ENCODE measurements around the gene TOMM5.

Gene TOMM5

DNA sequence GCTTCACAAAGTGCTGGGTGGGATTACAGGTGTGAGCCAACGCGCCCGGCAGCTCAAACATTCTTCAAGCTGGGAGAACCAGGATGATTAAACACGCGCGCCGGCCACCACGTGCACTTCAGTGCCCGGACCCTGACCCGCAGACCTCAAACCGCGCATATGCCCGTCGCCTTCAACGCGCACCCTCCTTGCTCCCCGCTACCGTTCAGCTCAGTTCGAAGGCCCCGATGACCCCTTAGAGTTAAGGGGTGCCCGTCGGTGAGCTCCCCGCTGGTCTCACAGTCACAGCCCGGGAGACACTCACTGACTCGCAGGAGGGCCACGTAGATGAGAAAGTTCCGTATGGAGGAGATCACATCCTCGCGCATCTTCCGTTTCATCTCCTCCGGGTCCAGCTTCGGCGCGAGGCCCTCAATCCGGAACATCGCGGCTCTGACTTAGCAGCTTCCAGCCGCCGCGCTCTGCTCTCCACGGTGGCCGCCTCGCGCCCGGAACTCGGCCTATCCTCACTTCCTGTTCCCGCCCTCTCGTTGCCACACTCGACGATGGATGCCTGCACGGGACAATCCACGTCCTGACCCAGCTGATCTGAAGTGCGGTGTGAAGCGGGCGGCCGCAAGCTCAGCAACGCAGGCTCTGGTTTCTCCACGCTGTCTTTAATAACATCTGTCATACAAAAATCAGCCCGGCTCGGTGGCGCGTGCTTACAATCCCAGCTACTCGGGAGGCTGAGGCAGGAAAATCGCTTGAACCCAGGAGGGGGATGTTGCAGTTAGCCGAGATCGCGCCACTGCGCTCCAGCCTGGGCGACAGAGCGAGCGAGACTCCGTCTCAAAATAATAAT is at the start of gene TOMM5:
TOMM5 (minus strand) TSS at position 490 of the 844 bp plus-strand sequence; CDS start at position 425, 65 bp downstream.
- ATAC-seq: peak; percentile 93
- peak; percentile 91 for DNase-seq

DNA sequence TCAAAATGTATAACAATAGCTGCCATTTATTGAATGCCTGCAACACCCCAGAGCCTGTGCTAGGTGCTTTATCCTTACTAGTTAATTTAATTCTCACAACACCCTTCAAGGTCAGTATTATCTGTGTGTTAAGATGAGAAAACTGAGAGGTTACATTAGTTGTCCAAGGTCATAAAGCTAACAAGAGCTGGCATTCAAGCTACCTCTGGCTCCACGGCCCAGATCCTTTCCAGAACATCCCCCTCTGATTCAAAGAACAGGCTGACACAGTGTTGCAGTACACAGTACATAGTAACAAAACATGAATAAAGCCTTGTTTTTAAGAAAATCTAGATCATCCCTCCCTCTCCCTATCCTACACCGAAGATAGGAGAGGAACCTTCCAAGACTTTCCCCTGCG is 48.9 kb upstream of the TOMM5 start:
- DNase-seq (no peak), ATAC-seq (no peak)

DNA sequence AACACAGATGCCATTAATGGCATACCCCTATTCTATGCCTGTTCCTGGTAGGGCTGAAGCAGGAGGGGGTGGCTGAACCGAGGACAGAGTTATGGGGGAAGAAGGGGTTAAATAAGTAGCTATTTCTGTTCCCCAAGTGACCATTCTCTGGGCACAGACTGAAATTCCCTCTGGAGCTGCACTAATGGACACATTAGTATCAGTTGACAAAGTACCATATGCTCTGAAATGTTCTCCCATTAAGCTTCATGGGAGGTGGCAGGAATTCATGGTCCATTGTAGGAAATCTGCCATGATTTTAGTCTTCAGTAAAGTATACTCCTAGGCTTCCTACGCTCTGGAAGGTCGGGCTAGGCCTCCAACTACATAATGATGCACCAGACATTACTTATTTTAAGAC is 47.8 kb upstream of the TOMM5 start:
- no peak for ATAC-seq
- no peak for DNase-seq

DNA sequence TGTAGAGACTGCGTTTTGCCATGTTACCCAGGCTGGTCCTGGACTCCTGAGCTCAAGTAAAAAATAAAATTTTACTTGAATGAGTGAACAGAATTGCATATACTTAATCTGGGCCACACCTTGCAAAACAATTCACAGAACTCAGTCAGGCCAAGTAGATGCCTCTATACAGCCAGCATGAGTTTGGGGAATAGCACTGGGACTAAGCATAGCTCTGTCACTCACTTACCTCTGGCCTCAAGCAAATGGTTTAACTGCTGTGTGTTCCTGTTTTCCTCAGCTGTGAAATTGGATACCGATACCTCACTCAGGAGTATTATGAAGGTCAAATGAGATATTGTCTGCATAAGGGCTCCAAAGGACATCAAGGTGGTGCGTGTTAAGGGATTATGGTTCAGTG is 47.4 kb upstream of the TOMM5 start:
- ATAC-seq (no peak), DNase-seq (no peak)

DNA sequence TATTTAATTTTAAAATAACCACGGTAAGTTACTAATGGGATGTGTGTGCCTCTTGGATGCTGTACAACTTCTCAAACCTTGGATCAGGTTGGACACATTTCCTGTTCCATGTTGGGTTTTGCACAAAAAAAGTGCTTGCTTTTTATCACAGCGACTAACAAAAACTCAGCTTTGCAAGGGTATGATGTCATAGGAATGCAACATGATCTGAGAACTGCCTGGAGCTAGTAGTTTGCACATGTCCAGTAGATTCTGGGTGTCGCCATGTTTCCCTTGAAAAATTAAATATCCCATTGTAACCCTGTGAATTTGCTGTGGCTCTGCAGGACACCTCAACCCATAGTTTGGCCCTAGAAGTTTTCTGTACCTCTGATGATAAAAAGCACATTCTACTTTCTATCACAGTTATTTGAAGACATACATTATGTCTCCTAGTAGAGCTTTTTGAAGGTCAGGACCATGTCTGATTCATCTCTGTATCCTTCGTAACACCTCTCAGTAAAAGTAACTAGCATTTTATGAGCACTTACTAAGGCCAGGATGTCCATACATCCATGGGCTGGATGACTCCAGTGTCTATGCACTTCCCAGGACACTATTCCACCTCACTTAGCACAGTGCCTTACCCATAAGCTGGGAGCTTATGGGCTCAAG is 46.8 kb upstream of the TOMM5 start:
- DNase-seq (no peak), ATAC-seq (no peak)

DNA sequence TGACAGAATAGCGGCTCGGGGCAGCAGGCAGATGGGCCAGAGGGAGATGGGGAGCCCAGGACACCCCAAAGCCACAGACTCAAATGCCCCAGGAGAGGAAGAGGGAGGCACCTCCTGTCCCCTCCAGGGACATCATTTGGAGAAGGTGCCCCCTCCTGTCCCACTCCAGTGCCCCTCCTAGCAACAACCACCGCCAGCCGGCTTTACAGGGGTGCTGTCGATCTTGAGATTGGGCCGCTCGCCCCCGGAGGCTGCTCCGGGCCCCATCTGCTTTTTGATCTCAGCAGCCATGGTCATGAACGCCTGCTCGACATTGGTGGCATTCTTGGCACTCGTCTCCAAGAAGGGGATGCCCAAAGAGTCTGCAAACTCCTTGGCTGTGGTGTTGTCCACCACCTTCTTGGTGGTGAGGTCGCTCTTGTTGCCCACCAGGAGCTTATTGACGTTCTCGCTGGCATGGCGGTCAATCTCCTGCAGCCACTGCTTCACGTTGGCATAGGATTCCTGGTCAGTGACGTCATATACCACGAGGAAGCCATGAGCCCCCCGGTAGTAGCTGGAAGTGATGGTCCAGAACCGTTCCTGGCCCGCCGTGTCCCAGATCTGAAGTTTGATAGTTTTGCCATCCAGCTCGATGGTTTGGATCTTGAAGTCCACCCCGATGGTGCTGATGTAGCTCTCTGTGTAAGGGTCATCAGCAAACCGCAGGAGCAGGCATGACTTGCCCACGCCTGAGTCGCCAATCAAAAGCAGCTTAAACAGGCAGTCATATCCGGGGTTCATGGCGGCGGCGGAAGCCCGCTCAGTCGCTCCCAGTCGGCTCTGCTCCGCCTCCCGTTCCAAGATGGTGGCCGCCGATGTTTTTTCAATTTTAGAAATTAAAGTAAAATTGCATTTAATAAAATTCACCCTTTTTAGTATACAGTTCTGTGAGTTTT is 44.4 kb upstream of the TOMM5 start:
- no peak for DNase-seq
- no peak for ATAC-seq

DNA sequence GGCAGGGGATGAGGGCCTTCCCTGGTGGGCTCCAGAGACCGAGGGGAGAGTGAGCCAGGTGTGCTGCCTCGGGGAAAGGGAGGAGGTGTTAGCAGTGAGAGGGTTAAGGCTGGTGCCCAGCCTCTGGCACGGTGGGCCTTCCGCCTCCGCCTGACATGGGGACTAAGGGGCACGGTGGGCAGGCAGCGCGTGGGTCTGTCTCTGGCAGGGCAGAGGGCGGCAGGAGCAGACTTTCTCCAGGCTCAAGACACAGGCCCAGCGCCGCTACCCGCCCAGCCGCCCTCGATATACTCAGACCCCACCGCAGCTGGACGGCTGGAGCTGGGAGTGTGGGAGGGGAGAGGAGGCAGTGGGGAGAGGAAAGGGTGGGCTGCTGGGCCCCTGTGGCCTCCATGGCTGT is 43.4 kb upstream of the TOMM5 start:
- no peak for DNase-seq
- no peak for ATAC-seq

DNA sequence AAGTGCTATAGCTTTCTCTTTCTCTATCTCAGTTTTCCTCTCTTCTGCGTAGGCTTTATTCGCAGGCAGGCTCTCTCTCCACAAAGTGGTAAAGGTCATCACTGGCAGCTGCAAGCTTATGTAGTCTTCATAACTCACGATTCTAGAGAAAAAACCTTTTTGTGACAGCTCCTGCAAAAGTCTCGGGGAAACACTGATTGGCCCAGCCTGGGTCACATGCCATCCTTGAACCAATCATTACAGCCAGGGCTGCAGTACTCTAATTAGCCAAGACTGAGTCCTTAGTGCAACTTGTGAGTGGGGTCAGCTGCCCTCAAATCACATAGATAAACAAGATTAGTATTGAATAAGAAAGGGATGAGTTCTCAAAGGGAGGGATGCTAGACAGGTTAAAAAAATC is 40.1 kb upstream of the TOMM5 start:
- ATAC-seq (no peak), DNase-seq (no peak)

DNA sequence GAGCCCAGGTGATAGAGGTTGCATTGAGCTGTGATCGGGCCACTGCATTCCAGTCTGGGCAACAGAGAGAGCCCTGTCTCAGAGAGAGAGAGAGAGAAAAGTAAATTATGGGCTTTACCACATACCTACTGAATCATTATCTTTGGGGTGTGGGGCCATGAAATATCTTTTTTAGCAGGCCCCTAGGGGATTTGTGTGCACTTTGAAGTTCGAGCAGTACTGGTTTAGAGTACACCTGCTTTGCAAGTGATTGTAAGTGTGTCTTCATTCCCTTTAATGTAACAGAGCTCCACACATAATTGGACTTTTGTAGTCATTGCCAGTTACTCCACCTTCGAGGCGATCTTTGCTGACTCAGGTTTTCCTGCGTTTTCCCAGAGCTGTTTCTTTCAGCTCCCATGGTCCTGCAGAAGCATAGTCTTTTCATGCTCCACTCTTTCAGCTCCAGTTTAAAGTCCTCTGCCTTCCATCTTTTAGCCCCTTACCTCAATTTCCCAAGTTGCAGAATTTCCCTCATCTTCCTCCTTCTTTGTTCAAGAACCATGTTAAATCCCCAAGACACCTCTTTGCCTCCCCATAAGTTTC is 34.4 kb upstream of the TOMM5 start:
- no peak for ATAC-seq
- no peak for DNase-seq

DNA sequence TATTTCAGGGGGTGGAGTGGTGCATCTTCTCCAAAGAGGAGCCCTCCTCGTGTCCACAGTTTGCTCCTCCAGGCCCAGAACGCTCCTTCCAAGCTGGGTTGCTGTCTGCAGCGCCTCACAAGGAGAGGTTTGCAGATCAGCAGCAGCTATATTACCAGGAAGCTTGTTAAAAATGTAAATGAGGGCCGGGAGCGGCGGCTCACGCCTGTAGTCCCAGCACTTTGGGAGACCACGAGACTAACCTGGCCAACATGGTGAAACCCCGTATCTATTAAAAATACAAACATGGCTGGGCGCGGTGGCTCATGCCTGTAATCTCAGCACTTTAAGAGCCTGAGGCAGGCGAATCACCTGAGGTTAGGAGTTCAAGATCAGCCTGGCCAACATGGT is 33.4 kb upstream of the TOMM5 start:
- ATAC-seq: no peak
- no peak for DNase-seq

DNA sequence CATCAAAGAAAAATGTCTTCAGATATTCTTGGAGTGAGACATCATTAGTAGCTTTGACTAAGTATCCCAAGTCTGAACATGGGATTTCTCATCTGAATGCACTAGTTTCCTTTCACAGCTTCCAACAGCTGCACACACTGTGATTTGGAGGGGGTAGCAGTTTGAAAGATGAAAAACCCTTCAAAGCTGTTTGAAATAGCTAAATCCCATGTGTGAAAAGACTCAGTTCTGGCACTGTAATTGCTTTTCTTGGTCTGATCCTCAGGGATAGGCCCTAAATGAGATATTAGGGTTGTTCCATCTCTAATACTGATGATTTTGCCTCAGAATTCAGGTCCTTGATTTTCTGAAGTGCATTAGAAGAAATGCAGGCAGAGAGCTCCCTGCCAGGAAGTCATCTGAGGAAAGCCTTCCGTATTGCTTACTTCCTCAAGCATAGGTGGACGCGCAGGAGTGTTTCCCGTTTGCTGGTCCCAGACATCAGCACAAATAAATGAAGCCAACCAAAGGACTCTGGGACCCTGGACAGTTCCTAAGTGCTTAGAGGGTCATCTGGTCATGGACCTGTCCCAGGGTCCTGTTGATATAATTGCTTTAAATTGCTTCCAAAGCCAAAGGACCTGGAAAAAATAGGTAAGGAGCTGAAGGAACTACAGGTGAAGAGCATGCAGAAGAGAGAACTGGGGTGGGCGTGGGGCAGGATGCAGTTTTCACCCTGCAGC is 32.8 kb upstream of the TOMM5 start:
- no peak for DNase-seq
- ATAC-seq: no peak

DNA sequence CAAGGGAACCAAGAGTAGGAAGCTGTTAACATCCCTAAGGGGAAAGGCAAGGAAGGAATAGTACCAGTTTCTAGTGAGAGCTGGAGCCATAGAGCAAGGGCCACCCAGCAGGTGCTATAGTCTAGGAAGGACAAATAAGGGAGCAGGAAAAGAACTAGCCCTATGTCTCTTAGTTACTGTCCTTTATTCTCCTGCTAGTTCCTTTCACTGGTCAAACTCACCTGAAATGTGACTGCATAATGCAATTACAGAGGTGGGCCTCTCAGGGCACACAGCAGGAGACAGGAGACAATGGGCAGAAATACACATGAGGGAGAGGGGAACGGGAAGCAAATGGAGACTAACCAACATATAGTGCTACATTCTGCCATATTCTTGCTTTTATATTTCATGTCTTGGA is 31.7 kb upstream of the TOMM5 start:
- ATAC-seq (no peak), DNase-seq (no peak)

DNA sequence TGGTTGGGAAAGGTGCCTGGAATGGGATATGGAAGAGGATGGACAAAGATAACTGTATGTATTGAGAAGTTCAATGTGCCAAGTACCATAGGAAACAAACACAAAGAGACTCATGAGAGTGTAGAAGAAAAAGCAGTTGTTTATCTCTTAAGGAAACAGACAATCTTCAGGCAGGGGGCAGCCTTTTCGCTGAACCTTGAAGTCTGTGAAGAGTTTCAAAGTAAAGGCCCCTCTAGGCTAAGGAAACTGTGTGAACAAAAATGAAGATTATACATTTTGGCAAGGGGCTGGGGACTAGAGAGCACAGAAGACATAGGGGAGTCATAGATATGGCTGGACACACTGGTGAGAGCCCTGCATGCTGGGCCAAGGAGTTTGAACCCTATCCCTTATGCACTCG is 30.9 kb upstream of the TOMM5 start:
- ATAC-seq: no peak
- DNase-seq: no peak

DNA sequence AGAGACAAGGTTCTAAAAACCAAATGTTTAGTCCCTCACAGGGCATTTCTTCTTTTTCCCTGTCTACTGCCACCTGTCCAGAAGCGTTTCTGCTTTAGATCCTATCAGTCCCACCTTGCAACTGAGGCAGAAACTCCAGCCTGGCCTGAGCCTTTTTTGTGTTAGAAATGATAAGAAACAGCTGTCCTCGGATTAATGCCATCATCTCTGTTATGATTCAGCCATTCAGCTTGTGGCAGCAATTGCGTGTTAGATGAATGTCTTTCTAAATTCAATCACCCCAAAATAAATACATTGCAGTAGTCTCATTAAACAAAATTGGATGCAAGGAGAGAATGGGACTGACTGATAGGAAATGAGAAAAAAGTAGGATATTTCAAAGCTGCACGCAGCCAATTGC is 30.1 kb upstream of the TOMM5 start:
- DNase-seq (no peak), ATAC-seq (no peak)

DNA sequence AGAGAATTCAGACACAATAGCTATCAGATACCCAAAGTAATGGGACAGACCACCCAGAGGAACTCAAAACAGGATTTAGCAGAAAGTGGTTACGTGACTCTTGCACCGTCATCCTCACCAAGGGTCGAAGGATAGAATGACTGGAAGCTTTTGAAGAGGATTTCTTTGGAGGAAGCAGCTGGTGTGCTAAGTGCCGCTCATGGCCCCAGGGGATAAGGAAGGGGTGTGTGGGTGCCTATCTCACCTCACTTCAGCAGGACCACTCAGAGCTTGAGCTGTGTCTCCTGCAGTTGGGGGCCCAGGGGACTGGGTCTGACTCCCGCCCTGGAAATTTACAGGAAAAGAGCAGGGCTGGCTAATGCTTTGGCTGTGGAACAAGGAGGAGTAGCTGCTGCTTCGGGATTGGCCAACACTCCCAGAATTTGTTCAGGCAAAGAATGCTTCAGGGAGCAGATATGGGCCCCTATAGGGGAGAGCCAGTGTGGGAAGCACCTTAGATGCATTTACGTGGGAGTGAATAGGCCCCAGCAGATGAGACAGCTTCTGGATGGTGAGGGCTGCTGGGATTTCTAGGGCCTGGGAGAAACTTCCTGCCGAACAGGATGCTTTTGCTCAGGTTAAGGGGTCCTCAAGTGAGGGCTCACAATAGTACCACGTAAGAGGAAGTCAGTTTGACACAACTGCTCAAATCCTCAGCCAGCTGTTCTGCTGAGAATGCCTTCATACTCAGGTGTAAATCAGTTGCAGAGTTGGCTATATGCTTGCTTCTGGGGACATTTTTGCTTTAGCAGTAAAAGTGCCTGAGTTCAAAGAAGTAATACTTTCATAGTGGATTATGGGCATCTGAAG is 29.1 kb upstream of the TOMM5 start:
- ATAC-seq (no peak), DNase-seq (no peak)

DNA sequence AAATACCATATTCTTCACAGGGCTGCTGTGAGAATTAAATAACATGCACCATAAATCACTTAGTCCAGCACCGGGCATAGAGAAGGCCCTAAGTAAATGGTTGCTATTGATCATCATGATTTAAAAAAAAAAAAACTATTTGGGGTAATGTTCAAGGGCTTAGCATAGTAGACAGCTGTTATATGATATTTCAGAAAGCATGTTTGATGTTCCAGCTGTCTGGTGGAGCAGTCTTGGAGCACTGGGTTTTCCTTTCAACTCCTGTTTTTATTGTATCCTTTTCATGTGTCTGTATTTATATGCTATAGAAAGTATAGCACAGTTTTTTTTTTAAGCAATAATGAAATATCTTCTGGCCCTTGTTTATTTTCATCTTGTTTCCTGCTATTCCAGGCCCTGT is 28.0 kb upstream of the TOMM5 start:
- ATAC-seq (no peak), DNase-seq (no peak)

DNA sequence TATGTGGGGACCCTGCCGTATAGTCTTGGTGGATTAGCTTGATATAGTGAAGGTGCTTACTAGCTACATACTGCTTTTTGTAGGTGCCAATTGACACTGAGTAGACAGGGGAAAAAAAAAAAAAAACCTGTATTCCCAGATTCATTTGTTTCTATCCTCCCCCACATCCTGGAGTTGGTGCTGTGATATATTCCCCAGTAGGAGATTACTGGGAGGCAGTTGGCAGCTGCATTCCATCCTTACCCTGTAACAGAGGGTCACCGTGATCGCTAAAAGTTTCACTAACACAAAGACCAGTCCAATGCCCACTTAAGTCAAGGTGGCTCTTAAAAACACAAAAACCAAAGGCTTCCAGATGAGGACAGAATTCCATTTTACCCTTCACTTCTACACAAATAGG is 27.4 kb upstream of the TOMM5 start:
- ATAC-seq: no peak
- DNase-seq: no peak

DNA sequence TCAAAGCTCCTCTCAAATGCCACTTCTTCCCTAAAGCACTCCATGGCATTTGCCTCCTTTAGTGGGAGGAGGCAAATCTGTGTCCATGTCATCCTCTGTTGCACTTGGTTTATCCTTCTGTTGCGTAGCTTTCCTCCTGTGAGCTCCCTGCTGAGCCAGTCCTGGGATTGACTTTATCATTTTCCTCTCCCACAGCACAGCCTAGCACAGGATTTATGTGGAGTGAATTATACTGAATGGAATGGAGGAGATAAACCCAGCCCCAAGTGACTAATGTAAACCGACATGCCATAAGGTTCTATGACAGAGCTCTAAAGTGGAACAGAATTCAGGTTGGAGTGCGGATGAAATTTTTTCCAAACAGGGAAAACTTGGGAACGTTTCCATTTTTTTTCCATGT is 26.4 kb upstream of the TOMM5 start:
- ATAC-seq (no peak), DNase-seq (no peak)

DNA sequence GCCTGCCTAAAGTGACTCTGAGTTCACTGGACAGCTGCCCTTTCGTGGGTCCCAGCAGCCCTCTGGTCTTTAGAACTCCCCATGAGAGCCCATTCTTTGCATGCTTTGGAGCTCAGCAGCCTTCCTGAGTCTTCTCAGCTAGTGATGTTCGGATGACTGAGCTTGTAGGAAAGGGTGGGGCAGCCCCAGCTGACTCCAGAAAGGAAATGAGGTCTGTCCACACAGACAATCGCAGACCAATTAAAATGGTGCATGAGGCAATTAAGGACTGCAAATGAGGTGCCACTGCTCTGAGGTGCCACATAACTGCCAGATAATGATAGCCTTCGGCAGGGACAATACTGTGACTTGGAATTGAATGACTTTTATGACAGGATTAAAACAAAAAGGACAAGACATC is 25.4 kb upstream of the TOMM5 start:
- ATAC-seq (no peak), DNase-seq (no peak)

DNA sequence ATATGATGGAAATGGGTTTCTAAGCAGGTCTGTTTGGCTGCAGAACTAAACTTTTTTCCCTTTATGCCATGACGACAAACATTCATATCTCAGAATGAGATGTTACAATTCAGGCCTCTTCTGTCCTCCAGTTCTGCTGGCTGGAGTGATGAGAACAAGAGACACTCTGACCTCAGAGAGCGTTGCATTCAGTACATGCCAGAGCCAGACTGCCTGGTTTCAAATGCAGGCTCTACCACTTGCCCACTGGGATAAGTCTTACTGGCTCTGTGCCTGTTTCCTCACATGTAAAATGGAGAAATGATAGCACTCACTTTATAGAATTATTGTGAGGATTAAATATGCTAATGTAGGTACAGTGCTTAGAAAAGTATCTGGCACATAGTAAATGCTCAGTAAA is 24.8 kb upstream of the TOMM5 start:
- DNase-seq: no peak
- no peak for ATAC-seq

DNA sequence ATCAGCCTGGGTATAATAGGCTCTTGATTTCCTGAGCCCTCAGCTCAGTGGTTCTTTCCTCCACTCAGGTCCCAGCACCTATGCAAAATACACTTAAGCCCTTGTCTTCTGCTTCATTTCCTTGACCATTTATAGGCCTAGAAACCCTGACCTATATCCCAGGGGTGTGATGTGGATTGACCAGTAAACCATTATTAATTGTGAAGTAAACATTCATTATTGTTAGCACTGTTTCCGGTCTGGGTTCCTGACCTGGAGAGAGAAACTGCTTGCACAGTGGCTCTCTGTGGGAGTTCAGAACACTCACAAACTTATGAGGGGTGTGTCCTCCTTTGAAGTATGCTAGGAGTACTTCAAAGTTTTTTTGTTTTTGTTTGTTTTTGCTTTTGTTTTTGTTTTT is 19.6 kb upstream of the TOMM5 start:
- no peak for ATAC-seq
- no peak for DNase-seq

All from stimulated activated naive CD8-positive, alpha-beta T cell treated with anti-CD3 and anti-CD28 coated beads, Interleukin-15, Interleukin-2, amounts not matched to agents 100 U/mL and 50 U/mL, for 24 hours (primary cell).